T follicular helper cell (primary cell): Measurements from ENCODE around the gene NEDD4L.

ENCODE experiments used
- DNase-seq: peaks from one replicate; pipeline ENCODE4 v3.0.0-alpha.2; 2020; ENCODE audit warnings: low read depth

NEDD4L gene

GRCh38 chr18:58348951-58349350 lies 304.9 kb downstream of the NEDD4L start:
- DNase-seq, result no peak

- DNase-seq, result no peak
These were observed 305.6 kb downstream of the NEDD4L start for GRCh38 chr18:58349650-58350049.

- DNase-seq, result no peak
These were observed 306.5 kb downstream of the NEDD4L start for GRCh38 chr18:58350526-58350925.

- DNase-seq, result no peak
These were observed 307.8 kb downstream of the NEDD4L start for GRCh38 chr18:58351776-58352175.

GRCh38 chr18:58353581-58353980 lies 309.6 kb downstream of the NEDD4L start:
- no peak for DNase-seq

GRCh38 chr18:58354051-58354450 lies 310.0 kb downstream of the NEDD4L start:
- no peak for DNase-seq

- no peak for DNase-seq
These were observed 310.8 kb downstream of the NEDD4L start for GRCh38 chr18:58354791-58355190.

- no peak for DNase-seq
These were observed 311.2 kb downstream of the NEDD4L start for GRCh38 chr18:58355243-58355642.

GRCh38 chr18:58359218-58359617 lies 315.2 kb downstream of the NEDD4L start:
- no peak for DNase-seq

GRCh38 chr18:58359620-58360019 lies 315.6 kb downstream of the NEDD4L start:
- DNase-seq, result no peak

GRCh38 chr18:58360324-58360723 lies 316.3 kb downstream of the NEDD4L start:
- DNase-seq, result no peak

GRCh38 chr18:58361212-58361611 lies 317.2 kb downstream of the NEDD4L start:
- no peak for DNase-seq

- DNase-seq, result no peak
These were observed 318.1 kb downstream of the NEDD4L start for GRCh38 chr18:58362027-58362575.

- no peak for DNase-seq
These were observed 318.8 kb downstream of the NEDD4L start for GRCh38 chr18:58362829-58363271.

GRCh38 chr18:58363767-58364540 lies 319.9 kb downstream of the NEDD4L start:
- no peak for DNase-seq

GRCh38 chr18:58364876-58365528 lies 321.0 kb downstream of the NEDD4L start:
- DNase-seq, result no peak

- no peak for DNase-seq
These were observed 323.6 kb downstream of the NEDD4L start for GRCh38 chr18:58367425-58368140.

GRCh38 chr18:58369616-58370015 lies 325.6 kb downstream of the NEDD4L start:
- DNase-seq, result no peak

- DNase-seq, result no peak
These were observed 326.1 kb downstream of the NEDD4L start for GRCh38 chr18:58370038-58370580.

- DNase-seq, result no peak
These were observed 326.6 kb downstream of the NEDD4L start for GRCh38 chr18:58370612-58371011.

GRCh38 chr18:58373481-58373880 lies 329.5 kb downstream of the NEDD4L start:
- no peak for DNase-seq

- DNase-seq, result no peak
These were observed 331.0 kb downstream of the NEDD4L start for GRCh38 chr18:58375051-58375450.
